ENCODE results near the gene HSPB1. TPM values are rescaled to one million over a fixed set of nuclear protein-coding genes. Genes with fewer than 3 reads are reported as not detected.
"Not testable (repeated sequence)": the region's sequence is repeated elsewhere in the genome, so short reads cannot be mapped to it uniquely, and the experiment has no call there.

HSPB1 gene
- total and polyA plus RNA-seq, 7 experiments from 2014 or later, result 26.3 to 93.5 (median 40.6) TPM

GRCh38 chr7:76268376-76268775 lies 34.1 kb upstream of the HSPB1 start:
- ATAC-seq, result no peak
- peaks cover 0 to 20% (median 8%) of the 10 kb centered on the region in 7 donors for H3K4me1 Mint-ChIP-seq
- Histone ChIP-seq H3K27ac (ENCODE audit: low read depth, low read length) (no peak overlapping the region), H3K4me3 (ENCODE audit: low read length) (no peak overlapping the region), H3K9me3 (ENCODE audit: control insufficient read depth in 2 of 3, low read length in 3 of 3) (no peaks in the 10 kb centered on the region), H3K27me3 (ENCODE audit: control insufficient read depth in 2 of 2, insufficient read depth in 2 of 2, low read length in 2 of 2) (peaks cover 0 to 3% of the 10 kb centered on the region in 2 donors), H3K36me3 (ENCODE audit: control insufficient read depth in 2 of 3, insufficient read depth in 3 of 3, low read length in 3 of 3) (no peaks in the 10 kb centered on the region), H3K4me1 (ENCODE audit: control insufficient read depth in 2 of 2, insufficient read depth in 2 of 2, low read length in 2 of 2) (no peaks in the 10 kb centered on the region)
- ChIA-PET CTCF (no interaction called here), POLR2A (no interaction called here)
- no peak for DNase-seq
- peaks cover 5 to 36% (median 20%) of the 10 kb centered on the region in 5 donors for H3K27me3 Mint-ChIP-seq
- intact Hi-C loops (cut with micrococcal nuclease), result loop anchor here in 1 of 2 donors (10.0 kb wide), 1 partner anchor 394 kb away; the partner anchor contains the start of gene RHBDD2
- H3K9me3 Mint-ChIP-seq, result peaks cover 0 to 2% (median 0%) of the 10 kb centered on the region in 11 donors
- H3K4me3 Mint-ChIP-seq, result peak overlapping the region in 7 of 10 donors; percentile 5 to 66 (median 35)
- H3K36me3 Mint-ChIP-seq, result no peaks in the 10 kb centered on the region
- no peak overlapping the region for H3K27ac Mint-ChIP-seq

- Mint-ChIP-seq H3K9me3 (peaks cover 0 to 4% (median 0%) of the 10 kb centered on the region in 11 donors), H3K36me3 (no peaks in the 10 kb centered on the region), H3K4me1 (peaks cover 0 to 25% (median 13%) of the 10 kb centered on the region in 7 donors), H3K27ac (no peak overlapping the region), H3K4me3 (no peak overlapping the region), H3K27me3 (peaks cover 5 to 39% (median 18%) of the 10 kb centered on the region in 5 donors)
- ATAC-seq, result no peak
- Histone ChIP-seq H3K27ac (ENCODE audit: low read depth, low read length) (no peak overlapping the region), H3K4me3 (ENCODE audit: low read length) (no peak overlapping the region), H3K36me3 (ENCODE audit: control insufficient read depth in 2 of 3, insufficient read depth in 3 of 3, low read length in 3 of 3) (no peaks in the 10 kb centered on the region), H3K27me3 (ENCODE audit: control insufficient read depth in 2 of 2, insufficient read depth in 2 of 2, low read length in 2 of 2) (peaks cover 0 to 3% of the 10 kb centered on the region in 2 donors), H3K9me3 (ENCODE audit: control insufficient read depth in 2 of 3, low read length in 3 of 3) (no peaks in the 10 kb centered on the region), H3K4me1 (ENCODE audit: control insufficient read depth in 2 of 2, insufficient read depth in 2 of 2, low read length in 2 of 2) (no peaks in the 10 kb centered on the region)
- POLR2A ChIA-PET, result interaction anchor here (0.6 kb wide), 1 partner anchor 142 kb away, joined by 4 read pairs; no protein-coding TSS in a partner anchor
- intact Hi-C loops (cut with micrococcal nuclease), result loop anchor here in 1 of 2 donors (10.0 kb wide), 1 partner anchor 395 kb away; the partner anchor contains the start of gene RHBDD2
- CTCF ChIA-PET, result no interaction called here
- DNase-seq, result no peak
Observed at GRCh38 chr7:76269895-76270294, 32.6 kb upstream of the HSPB1 start.

- H3K27ac ChIP-seq (ENCODE audit: low read depth, low read length); H3K9me3 ChIP-seq (ENCODE audit: control insufficient read depth in 2 of 3, low read length in 3 of 3); DNase-seq; H3K36me3 Mint-ChIP-seq; H3K4me3 Mint-ChIP-seq; intact Hi-C loops (cut with micrococcal nuclease); H3K4me3 ChIP-seq (ENCODE audit: low read length); H3K36me3 ChIP-seq (ENCODE audit: control insufficient read depth in 2 of 3, insufficient read depth in 3 of 3, low read length in 3 of 3); POLR2A ChIA-PET; H3K4me1 ChIP-seq (ENCODE audit: control insufficient read depth in 2 of 2, insufficient read depth in 2 of 2, low read length in 2 of 2); H3K27ac Mint-ChIP-seq; H3K27me3 ChIP-seq (ENCODE audit: control insufficient read depth in 2 of 2, insufficient read depth in 2 of 2, low read length in 2 of 2); ATAC-seq; H3K9me3 Mint-ChIP-seq: not testable (repeated sequence)
- H3K4me1 Mint-ChIP-seq, result peaks cover 0 to 25% (median 13%) of the 10 kb centered on the region in 7 donors
- CTCF ChIA-PET, result interaction anchor here (0.6 kb wide), 1 partner anchor 100 kb away, joined by 4 read pairs; no protein-coding TSS in a partner anchor
- H3K27me3 Mint-ChIP-seq, result peaks cover 10 to 39% (median 18%) of the 10 kb centered on the region in 5 donors
Observed at GRCh38 chr7:76271384-76271783, 31.1 kb upstream of the HSPB1 start.

- intact Hi-C loops (cut with micrococcal nuclease), result no loop called here
- H3K4me1 ChIP-seq (ENCODE audit: control insufficient read depth in 2 of 2, insufficient read depth in 2 of 2, low read length in 2 of 2), result no peaks in the 10 kb centered on the region
- ChIA-PET POLR2A (no interaction called here), CTCF (no interaction called here)
- peak overlapping the region in 1 of 9 donors; percentile 3 for H3K27ac Mint-ChIP-seq
- H3K9me3 ChIP-seq (ENCODE audit: control insufficient read depth in 2 of 3, low read length in 3 of 3), result no peaks in the 10 kb centered on the region
- no peak overlapping the region for H3K4me3 Mint-ChIP-seq
- H3K27me3 ChIP-seq (ENCODE audit: control insufficient read depth in 2 of 2, insufficient read depth in 2 of 2, low read length in 2 of 2), result no peaks in the 10 kb centered on the region
- H3K27me3 Mint-ChIP-seq, result peaks cover 5 to 44% (median 18%) of the 10 kb centered on the region in 5 donors
- no peaks in the 10 kb centered on the region for H3K36me3 Mint-ChIP-seq
- H3K36me3 ChIP-seq (ENCODE audit: control insufficient read depth in 2 of 3, insufficient read depth in 3 of 3, low read length in 3 of 3), result no peaks in the 10 kb centered on the region
- H3K9me3 Mint-ChIP-seq, result peaks cover 0 to 4% (median 0%) of the 10 kb centered on the region in 11 donors
- no peak for DNase-seq
- H3K27ac ChIP-seq (ENCODE audit: low read depth, low read length), result no peak overlapping the region
- H3K4me1 Mint-ChIP-seq, result peaks cover 0 to 25% (median 10%) of the 10 kb centered on the region in 7 donors
- ATAC-seq, result no peak
- H3K4me3 ChIP-seq (ENCODE audit: low read length), result no peak overlapping the region
Observed at GRCh38 chr7:76272142-76272541, 30.3 kb upstream of the HSPB1 start.

- no peak for DNase-seq
- ATAC-seq, result no peak
- H3K4me1 Mint-ChIP-seq, result peaks cover 0 to 23% (median 6%) of the 10 kb centered on the region in 7 donors
- Histone ChIP-seq H3K4me3 (ENCODE audit: low read length) (no peak overlapping the region), H3K27me3 (ENCODE audit: control insufficient read depth in 2 of 2, insufficient read depth in 2 of 2, low read length in 2 of 2) (no peaks in the 10 kb centered on the region), H3K4me1 (ENCODE audit: control insufficient read depth in 2 of 2, insufficient read depth in 2 of 2, low read length in 2 of 2) (no peaks in the 10 kb centered on the region), H3K36me3 (ENCODE audit: control insufficient read depth in 2 of 3, insufficient read depth in 3 of 3, low read length in 3 of 3) (no peaks in the 10 kb centered on the region), H3K9me3 (ENCODE audit: control insufficient read depth in 2 of 3, low read length in 3 of 3) (no peaks in the 10 kb centered on the region), H3K27ac (ENCODE audit: low read depth, low read length) (no peak overlapping the region)
- POLR2A ChIA-PET, result no interaction called here
- peaks cover 5 to 45% (median 18%) of the 10 kb centered on the region in 5 donors for H3K27me3 Mint-ChIP-seq
- CTCF ChIA-PET, result interaction anchor here (0.9 kb wide), 1 partner anchor 13 kb away, joined by 3 read pairs; no protein-coding TSS in a partner anchor
- H3K36me3 Mint-ChIP-seq, result no peaks in the 10 kb centered on the region
- peaks cover 0 to 4% (median 0%) of the 10 kb centered on the region in 11 donors for H3K9me3 Mint-ChIP-seq
- H3K4me3 Mint-ChIP-seq, result peak overlapping the region in 1 of 10 donors; percentile 70
- intact Hi-C loops (cut with micrococcal nuclease), result no loop called here
- peak overlapping the region in 1 of 9 donors; percentile 75 for H3K27ac Mint-ChIP-seq
Observed at GRCh38 chr7:76272851-76273497, 29.5 kb upstream of the HSPB1 start.

DNA sequence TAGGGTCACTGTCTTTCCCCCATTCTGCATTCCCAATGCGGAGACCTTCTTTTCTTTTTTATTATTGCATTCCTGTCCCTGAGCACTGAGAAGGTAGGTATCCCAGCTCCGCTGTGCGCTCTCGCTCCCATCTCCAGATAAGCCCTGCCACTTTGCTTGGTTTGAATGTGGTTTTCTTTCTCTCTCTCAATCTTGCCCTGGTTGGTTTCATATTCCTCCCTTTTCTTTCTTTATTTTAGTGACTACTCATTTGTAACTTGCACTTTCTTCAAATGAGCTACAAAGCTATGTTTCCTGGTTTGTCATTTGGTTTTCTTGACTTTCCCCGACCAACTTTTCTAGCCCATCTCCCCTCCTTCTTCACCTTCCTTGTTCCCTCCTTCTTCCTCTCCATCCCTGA lies 29.0 kb upstream of the HSPB1 start:
- Mint-ChIP-seq H3K27me3 (peaks cover 2 to 42% (median 20%) of the 10 kb centered on the region in 5 donors), H3K36me3 (no peaks in the 10 kb centered on the region), H3K4me3 (peak overlapping the region in 1 of 10 donors; percentile 64), H3K27ac (peak overlapping the region in 1 of 9 donors; percentile 76), H3K4me1 (peaks cover 0 to 20% (median 6%) of the 10 kb centered on the region in 7 donors), H3K9me3 (peaks cover 0 to 3% (median 0%) of the 10 kb centered on the region in 11 donors)
- DNase-seq, result no peak
- intact Hi-C loops (cut with micrococcal nuclease), result no loop called here
- no peaks in the 10 kb centered on the region for H3K36me3 ChIP-seq (ENCODE audit: control insufficient read depth in 2 of 3, insufficient read depth in 3 of 3, low read length in 3 of 3)
- no peaks in the 10 kb centered on the region for H3K27me3 ChIP-seq (ENCODE audit: control insufficient read depth in 2 of 2, insufficient read depth in 2 of 2, low read length in 2 of 2)
- no peaks in the 10 kb centered on the region for H3K9me3 ChIP-seq (ENCODE audit: control insufficient read depth in 2 of 3, low read length in 3 of 3)
- no peak for ATAC-seq
- no peaks in the 10 kb centered on the region for H3K4me1 ChIP-seq (ENCODE audit: control insufficient read depth in 2 of 2, insufficient read depth in 2 of 2, low read length in 2 of 2)
- ChIA-PET CTCF (interaction anchor here (0.9 kb wide), 1 partner anchor 13 kb away, joined by 3 read pairs; no protein-coding TSS in a partner anchor), POLR2A (no interaction called here)
- H3K4me3 ChIP-seq (ENCODE audit: low read length), result no peak overlapping the region
- H3K27ac ChIP-seq (ENCODE audit: low read depth, low read length), result no peak overlapping the region

Data from naive thymus-derived CD4-positive, alpha-beta T cell (primary cell).